Colon (tissue), 2 donors: ENCODE results near the gene ACTG1.

Source experiments
- FAIRE-seq: peaks from 2 replicates; lab custom pipeline; 2012; peaks lifted over from hg19 to GRCh38; lab: Jason Lieb, UNC
- donor health status: control.
- donor health status: control.

Gene ACTG1

GRCh38 chr17:81544281-81544974, 31.8 kb upstream of the ACTG1 start:
- FAIRE-seq: no peak

- FAIRE-seq: no peak
Observed at GRCh38 chr17:81543756-81544155, 31.2 kb upstream of the ACTG1 start.

DNA sequence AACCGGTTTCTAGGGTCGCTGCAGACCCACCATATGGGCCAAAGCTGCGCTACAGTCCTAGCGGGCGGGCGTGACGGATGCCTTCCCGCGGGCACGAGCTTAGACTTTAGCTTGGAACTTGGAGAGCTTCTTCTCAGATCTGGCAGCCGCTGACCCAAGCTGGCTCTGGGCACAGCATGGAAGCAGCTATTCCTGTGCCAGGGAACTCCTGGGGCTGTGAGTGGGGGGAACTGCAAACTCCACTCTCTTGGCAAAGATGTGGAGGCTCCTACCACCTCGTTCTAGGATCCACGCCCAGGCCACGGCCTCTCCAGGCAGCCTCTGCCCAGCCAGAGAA, 30.7 kb upstream of the ACTG1 start:
- no peak for FAIRE-seq

DNA sequence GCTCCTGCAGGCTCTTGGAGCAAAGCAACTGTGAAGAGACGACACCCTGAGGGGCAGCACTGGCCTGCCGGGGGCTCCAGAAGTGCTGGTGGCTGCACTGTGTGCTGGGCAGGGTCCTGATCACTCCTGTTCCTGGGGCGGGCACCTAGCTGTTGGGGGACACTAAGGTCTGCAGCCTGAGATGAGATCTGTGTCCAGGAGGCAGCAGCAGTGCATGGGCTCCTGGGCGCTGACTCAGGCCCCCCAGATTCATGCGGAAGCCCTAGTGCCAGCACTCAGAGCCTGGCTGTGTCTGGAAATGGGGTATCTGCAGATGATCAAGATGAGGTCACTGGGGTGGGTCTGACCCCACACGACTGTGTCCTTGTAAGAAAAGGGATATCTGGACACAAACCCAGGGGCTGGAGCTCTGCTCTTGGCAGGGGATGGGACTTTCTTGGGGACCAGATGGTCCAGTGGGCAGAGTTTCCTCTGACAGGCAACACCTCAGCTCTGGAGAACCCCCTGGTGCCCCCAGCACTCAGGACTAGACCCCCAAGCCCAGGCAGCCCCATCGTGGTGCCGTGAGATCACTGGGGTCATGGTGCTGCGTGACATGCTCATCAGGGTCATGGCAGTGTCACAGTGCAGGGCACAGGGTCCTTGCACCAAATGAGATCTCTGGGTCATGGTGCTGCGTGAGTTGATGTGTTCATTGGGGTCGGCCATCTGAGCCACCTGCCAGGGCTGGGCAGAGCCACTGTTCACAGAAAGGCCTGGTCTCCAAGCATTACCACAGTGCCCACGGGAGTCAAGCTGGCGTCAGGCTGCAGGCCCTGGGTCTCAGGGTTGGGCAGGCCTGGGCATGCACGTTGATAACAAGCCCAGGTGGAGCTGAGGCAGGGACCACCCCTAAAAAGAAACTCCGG, 30.1 kb upstream of the ACTG1 start:
- no peak for FAIRE-seq

DNA sequence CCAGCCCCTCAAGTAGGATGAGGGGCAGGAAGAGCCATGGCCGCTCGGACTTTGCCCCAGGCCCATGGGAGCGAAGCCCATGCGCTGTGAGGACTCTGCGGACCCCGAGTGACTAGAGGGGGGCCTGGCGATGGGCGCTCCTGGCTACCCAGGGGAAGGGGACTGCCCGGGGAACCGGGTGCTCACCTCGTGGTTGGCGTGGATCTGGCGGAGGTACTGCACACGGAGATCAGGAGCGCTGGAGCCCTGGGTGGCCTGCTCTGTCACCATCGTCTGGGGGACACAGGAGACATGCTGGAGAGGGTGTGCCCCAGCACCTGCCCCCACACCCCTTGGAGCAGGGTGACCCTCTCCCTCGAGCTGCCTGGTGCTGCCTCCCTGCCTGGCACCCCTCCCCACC, 28.5 kb upstream of the ACTG1 start:
- FAIRE-seq: no peak

GRCh38 chr17:81540676-81541027, 28.1 kb upstream of the ACTG1 start:
- FAIRE-seq: no peak

DNA sequence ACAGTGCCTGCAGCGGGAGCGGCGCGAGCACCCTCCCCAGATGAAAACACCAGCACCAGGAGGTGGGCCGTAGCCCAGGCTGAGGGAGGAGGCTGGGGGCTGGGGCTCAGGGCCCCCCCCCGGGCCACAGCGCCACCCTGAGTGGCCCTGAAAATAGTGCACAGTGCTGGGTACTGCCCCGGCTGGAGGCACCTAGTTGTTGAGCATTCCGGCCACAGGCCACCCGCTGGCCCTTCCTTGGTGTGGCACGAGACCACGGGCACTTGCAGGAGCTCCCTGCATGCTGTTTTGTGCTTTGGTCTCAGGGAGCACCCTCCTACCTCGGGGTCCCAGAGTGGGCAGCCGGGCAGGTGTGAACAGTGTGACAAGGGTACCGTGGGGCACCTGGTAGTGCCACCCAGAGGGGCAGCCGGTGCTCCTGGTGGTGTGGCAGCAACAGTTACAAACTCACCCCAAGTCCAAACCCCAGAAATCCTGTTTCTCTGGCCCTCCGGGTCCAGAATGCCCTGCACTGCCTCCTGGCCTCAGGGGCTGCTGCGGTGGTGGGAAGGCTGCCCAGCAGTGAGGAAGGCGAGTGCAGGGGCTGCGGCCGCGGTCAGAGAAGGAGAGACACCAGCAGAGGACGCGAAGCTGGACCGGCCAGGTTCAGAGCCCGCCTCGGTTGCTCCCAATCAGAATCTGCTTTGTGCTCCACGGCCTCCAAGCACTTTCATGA, 27.5 kb upstream of the ACTG1 start:
- FAIRE-seq: no peak

GRCh38 chr17:81539571-81539900, 26.9 kb upstream of the ACTG1 start:
- FAIRE-seq: no peak

GRCh38 chr17:81538651-81539570, 26.3 kb upstream of the ACTG1 start:
- no peak for FAIRE-seq

- no peak for FAIRE-seq
Observed at GRCh38 chr17:81537856-81538555, 25.4 kb upstream of the ACTG1 start.

DNA sequence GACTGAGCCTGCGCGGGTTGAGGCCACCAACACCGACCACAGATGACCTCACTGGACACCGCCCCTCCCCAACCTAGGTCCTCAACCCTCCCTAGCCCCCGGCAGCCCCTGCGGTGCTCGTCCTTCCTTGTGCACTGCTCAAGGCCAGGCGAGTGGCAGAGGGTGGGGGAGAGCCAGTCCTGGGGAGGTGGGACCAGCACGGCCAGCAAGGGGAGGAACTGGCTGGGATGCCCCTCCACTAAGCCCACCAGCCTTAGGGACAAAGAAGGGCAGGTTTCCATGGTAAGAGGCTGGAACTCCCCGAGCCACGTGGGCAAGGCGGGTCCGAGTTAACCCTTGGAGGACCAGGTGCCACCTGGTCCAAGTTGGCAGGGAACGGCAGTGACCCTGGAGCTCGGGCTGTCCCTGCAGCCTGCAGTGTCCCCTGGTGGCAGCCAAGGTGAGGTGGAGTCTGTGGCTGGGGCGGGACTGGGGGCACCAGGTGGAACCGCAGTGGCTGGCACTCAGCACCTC, 24.8 kb upstream of the ACTG1 start:
- no peak for FAIRE-seq

DNA sequence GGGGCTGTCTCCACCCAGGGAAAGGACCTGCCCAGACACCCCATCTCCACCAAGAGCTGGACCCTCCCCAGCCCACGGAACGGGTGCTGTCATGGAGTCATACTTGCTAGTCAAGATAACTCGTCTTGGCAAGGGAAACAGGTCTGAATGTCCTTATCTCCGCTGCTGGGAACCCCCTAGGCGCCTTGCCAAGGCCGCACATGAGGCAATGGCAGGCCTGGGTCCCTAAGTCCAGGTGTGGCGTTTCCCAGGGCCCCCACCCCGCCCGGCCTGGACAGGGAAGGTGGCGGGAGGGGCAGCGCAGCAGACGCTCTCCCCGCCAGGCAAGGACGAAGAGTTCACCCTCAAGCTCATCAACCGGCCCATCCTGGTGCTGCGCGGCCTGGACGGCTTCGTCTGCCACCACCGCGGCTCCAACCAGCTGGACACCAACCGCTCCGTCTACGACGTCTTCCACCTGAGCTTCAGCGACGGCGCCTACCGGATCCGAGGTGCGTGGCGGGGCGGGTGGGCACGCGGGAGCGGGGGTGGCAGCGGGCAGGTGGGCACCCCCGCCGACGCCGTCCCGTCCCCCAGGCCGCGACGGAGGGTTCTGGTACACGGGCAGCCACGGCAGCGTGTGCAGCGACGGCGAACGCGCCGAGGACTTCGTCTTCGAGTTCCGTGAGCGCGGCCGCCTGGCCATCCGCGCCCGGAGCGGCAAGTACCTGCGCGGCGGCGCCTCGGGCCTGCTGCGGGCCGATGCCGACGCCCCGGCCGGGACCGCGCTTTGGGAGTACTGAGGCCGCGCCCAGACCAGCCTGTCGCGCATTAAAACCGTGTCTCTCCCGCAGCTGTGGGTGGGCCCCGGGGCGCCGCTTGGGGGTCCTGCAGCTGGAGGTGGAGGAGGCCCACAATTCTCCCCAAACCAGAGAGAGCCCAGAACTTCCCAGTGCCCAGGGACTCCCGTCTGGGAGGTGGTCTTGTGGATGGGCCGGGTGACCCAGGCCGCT, 24.0 kb upstream of the ACTG1 start:
- no peak for FAIRE-seq

- FAIRE-seq: no peak
Observed at GRCh38 chr17:81535480-81536298, 23.1 kb upstream of the ACTG1 start.

DNA sequence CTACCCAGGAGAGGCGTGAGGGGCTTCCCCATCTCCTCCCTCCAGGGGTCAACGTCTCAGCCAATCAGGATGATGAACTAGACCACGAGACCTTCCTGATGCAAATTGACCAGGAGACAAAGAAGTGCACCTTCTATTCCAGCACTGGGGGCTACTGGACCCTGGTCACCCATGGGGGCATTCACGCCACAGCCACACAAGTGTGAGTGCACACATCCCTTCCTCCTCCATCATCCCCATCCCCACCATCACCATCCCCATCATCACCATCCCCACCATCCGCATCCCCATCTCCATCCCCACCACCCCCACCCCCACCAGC, 22.4 kb upstream of the ACTG1 start:
- FAIRE-seq: no peak

DNA sequence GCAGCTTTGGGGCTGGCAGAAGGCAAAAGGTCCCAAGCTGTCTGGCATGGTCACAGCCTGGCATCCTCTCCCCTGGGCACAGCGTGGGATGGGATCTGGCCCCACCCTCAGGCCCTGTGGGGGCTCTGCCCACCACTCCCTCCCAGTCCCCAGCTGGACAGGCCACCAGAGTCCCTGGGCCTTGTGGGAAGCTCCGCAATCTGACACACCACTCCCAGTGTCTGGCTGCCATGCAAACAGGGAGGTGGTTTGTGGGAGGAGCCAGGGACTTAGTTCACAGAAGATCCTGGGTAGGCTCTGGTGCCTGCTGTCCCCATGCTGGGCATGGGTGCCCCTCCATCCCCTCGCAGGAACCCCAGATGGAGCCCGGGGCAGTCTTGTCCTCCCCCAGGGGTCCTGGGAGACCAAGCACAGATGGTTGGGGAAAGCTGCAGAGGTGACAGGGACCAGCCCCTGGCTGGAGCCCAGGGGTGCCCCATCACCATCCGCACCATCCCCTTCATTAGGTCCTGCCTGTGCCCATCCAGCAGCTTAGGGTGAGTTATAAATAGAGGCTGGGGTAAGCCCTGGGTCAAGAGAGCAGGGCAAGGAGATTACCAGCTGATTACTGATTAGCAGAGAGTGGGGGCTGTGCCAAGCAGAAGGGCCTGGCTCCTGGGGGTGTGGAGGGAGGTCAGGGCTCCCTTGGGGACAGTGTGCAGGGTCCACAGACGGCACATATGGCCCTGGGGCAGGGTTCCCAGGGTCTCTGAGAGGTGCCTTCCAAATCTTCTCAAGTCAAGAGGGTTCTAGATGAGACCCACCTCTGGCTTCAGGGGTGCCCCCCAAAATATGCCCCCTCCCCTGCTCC, 21.8 kb upstream of the ACTG1 start:
- FAIRE-seq: no peak

DNA sequence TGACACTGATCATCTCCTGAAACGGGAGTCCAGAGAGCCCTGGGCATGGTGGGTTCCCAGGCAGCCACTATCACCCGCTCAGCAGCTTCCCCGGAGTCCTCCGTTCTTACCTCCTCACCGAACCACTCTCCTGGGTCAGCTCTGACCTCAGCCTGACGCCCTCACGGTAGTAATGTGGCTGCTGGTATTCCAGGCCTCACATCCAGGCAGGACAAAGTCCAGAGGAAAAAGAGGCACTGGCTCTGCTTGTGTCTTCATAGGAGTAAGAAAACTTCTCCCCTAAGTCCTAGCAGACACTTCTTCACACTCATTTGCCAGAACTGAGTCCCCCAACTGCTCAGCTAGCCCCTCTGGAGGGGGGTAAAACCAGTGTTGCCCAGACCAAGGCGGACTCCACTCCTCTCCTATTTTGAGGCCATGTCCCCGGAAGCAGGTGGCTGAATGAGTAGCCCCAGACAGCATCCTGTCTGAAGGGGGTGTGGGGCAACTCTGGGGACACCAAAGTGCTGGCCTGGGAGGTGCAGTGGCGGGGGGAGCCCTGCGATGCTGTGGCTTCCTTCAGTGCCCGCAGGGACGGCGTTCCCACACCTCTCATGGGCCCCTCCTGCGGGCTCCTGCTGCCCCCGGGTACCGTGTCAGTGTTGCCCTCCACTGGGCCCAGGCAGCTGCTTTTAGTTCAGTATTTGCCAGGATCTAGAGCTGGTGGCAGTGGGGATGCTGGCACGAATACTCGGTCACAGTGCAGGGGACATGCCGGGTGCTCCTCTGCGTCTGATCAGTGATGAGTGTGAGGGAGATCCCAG, 20.9 kb upstream of the ACTG1 start:
- no peak for FAIRE-seq

GRCh38 chr17:81532490-81533287, 20.1 kb upstream of the ACTG1 start:
- FAIRE-seq: no peak
